ENCODE results near the gene LGI2. TPM values are rescaled to one million over a fixed set of nuclear protein-coding genes. Genes with fewer than 3 reads are reported as not detected.

LGI2 gene
- total RNA-seq, 1 donor = not detected

- TF ChIP-seq CTCF (IDR thresholded peaks at IDR 0.05; ENCODE audit: insufficient read depth, low read depth, low read length) = no peak
- DNase-seq (ENCODE audit: low read depth) = peak; percentile 36
- H3K4me3 ChIP-seq (ENCODE audit: low read depth, low read length) = no peak overlapping the region
Observed at GRCh38 chr4:24991015-24991414, 39.7 kb downstream of the LGI2 start.

DNA sequence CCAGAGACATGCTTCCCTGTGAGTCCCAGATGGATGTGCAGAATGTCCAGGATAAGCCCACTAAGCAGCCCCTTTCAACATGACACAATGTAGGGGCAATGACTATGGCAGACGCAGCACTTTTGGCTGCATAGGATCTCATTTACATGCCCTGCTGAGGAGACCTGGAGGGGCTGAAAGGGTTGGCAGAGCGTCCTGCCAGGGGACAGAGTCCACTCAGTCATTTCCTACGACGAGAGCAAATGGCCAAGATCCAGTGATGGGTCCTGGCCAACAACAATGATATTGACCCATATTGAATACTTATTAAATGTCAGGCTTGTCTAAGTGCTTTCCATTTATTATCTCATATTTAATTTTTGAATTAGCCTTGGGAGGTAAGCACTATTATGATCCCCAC, 41.4 kb downstream of the LGI2 start:
- no peak overlapping the region for H3K4me3 ChIP-seq (ENCODE audit: low read depth, low read length)
- no peak for DNase-seq (ENCODE audit: low read depth)
- TF ChIP-seq CTCF (IDR thresholded peaks at IDR 0.05; ENCODE audit: insufficient read depth, low read depth, low read length) = no peak

DNA sequence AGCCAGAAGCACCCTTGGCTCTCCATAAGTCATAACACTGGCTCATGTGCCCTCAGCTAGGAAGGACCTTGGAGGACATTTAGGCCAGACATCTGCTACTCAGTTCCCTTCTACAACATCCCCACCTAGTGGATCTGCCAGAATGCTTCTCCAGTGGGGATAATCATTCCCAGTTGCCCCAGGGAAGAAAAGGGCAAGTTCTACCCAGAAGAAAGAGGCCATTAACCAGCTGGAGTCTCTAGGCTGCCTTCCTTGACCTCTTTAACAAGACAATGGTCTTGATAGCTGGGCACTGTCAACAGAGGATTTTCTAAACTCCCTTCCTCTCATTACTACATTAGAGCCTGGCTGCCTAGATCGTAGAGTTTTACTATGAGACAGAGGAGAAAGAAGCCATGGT, 42.0 kb downstream of the LGI2 start:
- TF ChIP-seq CTCF (IDR thresholded peaks at IDR 0.05; ENCODE audit: insufficient read depth, low read depth, low read length) = peak; percentile 69
- H3K4me3 ChIP-seq (ENCODE audit: low read depth, low read length) = no peak overlapping the region
- peak; percentile 42 for DNase-seq (ENCODE audit: low read depth)

DNA sequence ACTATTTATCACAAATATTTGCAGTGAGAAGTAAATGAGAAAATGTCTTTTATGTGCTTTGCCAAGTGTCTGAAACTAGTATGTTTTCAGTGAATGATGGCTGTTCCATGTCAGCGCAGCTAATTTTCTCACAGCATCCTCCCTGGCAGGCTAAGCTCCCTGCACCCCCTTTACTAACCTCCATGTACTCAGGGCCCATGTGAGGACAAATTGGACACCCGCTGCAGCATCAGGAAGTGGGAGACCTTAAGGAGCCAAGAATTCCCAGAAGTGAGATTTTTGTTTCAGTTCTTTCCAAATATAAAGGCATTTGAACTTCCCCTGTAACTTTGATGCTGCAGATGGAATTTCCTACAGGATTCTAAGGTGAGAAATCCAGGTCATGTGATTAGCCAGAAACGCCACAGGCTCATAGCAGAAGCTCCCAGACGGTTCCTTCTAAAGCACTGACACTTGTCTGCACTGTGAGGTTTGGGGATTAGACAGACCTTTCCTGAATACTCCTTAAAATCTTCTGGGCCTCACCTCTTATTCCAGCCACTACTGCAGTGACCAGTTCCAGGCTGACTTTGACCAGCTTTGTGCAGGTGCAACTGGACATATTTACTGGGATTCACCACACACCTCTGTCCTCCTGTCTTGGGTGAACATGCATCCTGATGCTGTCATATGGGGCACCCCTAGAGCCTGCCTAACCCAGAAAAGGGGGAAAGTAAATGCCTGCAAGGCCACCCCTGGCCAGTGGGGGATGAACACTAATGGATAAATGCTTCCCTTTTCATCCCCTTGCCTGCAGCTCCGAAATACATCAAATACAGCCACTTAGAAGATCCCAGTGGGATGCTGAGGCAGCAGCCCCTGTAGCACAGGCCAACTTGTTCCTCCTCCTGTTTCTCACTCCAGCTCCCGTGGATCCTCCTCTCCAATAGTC, 45.9 kb downstream of the LGI2 start:
- no peak for TF ChIP-seq CTCF (IDR thresholded peaks at IDR 0.05; ENCODE audit: insufficient read depth, low read depth, low read length)
- no peak for DNase-seq (ENCODE audit: low read depth)
- H3K4me3 ChIP-seq (ENCODE audit: low read depth, low read length) = no peak overlapping the region

DNA sequence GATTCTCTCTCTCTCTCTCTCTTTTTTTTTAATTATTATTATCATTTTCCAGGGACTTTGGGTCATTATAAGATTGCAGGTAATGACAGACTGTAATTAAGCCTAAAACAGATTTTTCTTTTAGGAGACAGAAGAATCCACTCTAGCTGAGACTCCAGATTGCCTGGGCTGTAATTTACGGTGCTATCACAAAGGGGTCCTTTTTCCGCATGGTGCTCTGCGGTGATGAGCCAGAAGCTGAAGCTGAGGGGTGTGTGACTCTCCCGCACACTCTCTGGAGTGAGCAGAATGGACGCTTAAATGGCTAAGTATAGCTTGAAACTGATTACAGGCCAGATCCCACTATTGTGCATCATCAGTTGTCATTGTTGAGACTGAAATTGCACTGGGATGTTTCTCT, 50.0 kb downstream of the LGI2 start:
- no peak for DNase-seq (ENCODE audit: low read depth)
- H3K4me3 ChIP-seq (ENCODE audit: low read depth, low read length) = no peak overlapping the region
- no peak for TF ChIP-seq CTCF (IDR thresholded peaks at IDR 0.05; ENCODE audit: insufficient read depth, low read depth, low read length)

DNA sequence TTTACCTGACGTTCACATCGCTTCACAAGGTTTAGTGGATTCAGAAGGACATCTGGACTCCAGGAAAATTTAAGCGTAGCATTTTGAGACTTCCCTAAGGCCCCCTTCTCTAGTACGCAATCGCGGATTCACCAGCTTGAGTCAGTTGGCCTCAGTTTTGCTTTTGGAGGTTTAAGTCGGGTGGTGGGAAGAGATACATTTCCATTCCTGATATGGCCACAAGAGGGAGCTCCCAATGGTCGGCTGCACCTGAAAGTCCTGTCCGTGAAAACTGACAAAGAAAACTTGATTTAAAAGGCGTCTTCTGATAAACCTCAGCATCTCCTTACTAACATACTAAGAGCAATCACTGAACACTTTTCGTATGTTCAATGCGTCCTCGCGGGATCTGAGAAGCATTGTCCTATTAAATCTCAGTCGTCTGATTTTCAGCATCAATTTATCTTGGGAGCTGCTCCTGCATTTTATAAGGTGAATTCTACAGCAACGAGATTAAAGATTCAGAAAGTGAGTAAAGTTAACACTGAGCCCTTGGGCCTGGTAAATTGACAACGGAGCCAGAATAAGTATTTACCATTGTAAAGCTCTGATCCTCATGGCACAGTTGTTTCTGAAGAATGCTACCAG, 50.6 kb downstream of the LGI2 start:
- no peak overlapping the region for H3K4me3 ChIP-seq (ENCODE audit: low read depth, low read length)
- peak; percentile 63 for DNase-seq (ENCODE audit: low read depth)
- peak; percentile 87 for TF ChIP-seq CTCF (IDR thresholded peaks at IDR 0.05; ENCODE audit: insufficient read depth, low read depth, low read length)

All from fibroblast of villous mesenchyme (primary cell).